WTC11 (cell line): Measurements from ENCODE around the gene FLT3LG. TPM values are rescaled to one million over a fixed set of nuclear protein-coding genes. Genes with fewer than 3 reads are reported as not detected.

Experiments
- ATAC-seq: fragments of 200-7000 bp; cut with Tn5 transposase; 2 replicates; pipeline ENCODE4 v1.10.0; 2021; ENCODE audit warnings: mild to moderate bottlenecking, moderate library complexity
- CTCF ChIA-PET: fragments of 300-600 bp; sonication (Branson Sonifier 250); formaldehyde crosslinking; loops from one replicate; lab custom pipeline; 2021; ENCODE audit warnings: antibody characterized with exemption; lab: Charles Lee
- POLR2A ChIA-PET: fragments of 350-600 bp; sonication (Branson Sonifier 250); formaldehyde crosslinking; loops from one replicate; lab custom pipeline; 2021; ENCODE audit warnings: antibody characterized with exemption; lab: Charles Lee
- DNase-seq: peaks from one replicate; pipeline ENCODE4 v3.0.0; 2021; ENCODE audit warnings: low spot score
- H3K27ac Mint-ChIP-seq: 2 replicates; pipeline ENCODE4 v1.8.0; 2021; ENCODE audit warnings: mixed read lengths
- H3K27me3 Mint-ChIP-seq: 2 replicates; pipeline ENCODE4 v1.8.0; 2021; ENCODE audit warnings: low read depth, mild to moderate bottlenecking, moderate library complexity, mixed read lengths
- H3K36me3 Mint-ChIP-seq: 2 replicates; pipeline ENCODE4 v1.8.0; 2021; ENCODE audit warnings: mixed read lengths
- H3K4me1 Mint-ChIP-seq: 2 replicates; pipeline ENCODE4 v1.8.0; 2022; ENCODE audit warnings: mixed read lengths
- H3K4me3 Mint-ChIP-seq: 2 replicates; pipeline ENCODE4 v1.8.0; 2021; ENCODE audit warnings: mild to moderate bottlenecking, moderate library complexity, mixed read lengths
- H3K9me3 Mint-ChIP-seq: 2 replicates; pipeline ENCODE4 v1.8.0; 2021; ENCODE audit warnings: mixed read lengths
- CREM ChIP-seq: sonication (generic); formaldehyde crosslinking; IDR thresholded peaks from 2 replicates; pipeline ENCODE4 v1.8.1; 2022; ENCODE audit warnings: mild to moderate bottlenecking, missing genetic modification reagents, moderate library complexity
- CTCF ChIP-seq: fragments of 200-600 bp; IDR thresholded peaks from 2 replicates; pipeline ENCODE4 v1.8.0; 2022; ENCODE audit warnings: antibody characterized with exemption
- ESRRA ChIP-seq: sonication (generic); formaldehyde crosslinking; IDR thresholded peaks from 2 replicates; pipeline ENCODE4 v1.8.1; 2022; ENCODE audit warnings: mild to moderate bottlenecking, missing genetic modification reagents, borderline replicate concordance
- FOXP4 ChIP-seq: sonication (generic); formaldehyde crosslinking; IDR thresholded peaks from 2 replicates; pipeline ENCODE4 v1.8.0; 2022; ENCODE audit warnings: mild to moderate bottlenecking, missing genetic modification reagents
- KAT7 ChIP-seq: sonication (generic); formaldehyde crosslinking; IDR thresholded peaks from 2 replicates; pipeline ENCODE4 v1.8.1; 2023; ENCODE audit warnings: missing genetic modification reagents, mild to moderate bottlenecking, borderline replicate concordance
- MXD4 ChIP-seq: fragments of 250-450 bp; sonication (Bioruptor Pico); IDR thresholded peaks from 2 replicates; pipeline ENCODE4 v1.8.0; 2021; ENCODE audit warnings: mild to moderate bottlenecking, moderate library complexity, borderline replicate concordance
- NR3C1 ChIP-seq: sonication (generic); formaldehyde crosslinking; conservative IDR thresholded peaks from 2 replicates; pipeline ENCODE4 v1.8.1; 2023; ENCODE audit warnings: low read depth, mild to moderate bottlenecking, missing genetic modification reagents
- RORB ChIP-seq: fragments of 250-450 bp; sonication (Bioruptor Pico); IDR thresholded peaks from 2 replicates; pipeline ENCODE4 v1.9.0; 2021; ENCODE audit warnings: mild to moderate bottlenecking
- SMAD3 ChIP-seq: sonication (generic); formaldehyde crosslinking; IDR thresholded peaks from 2 replicates; pipeline ENCODE4 v1.8.0; 2022; ENCODE audit warnings: missing genetic modification reagents, mild to moderate bottlenecking, borderline replicate concordance
- TCF7 ChIP-seq: sonication (generic); formaldehyde crosslinking; IDR thresholded peaks from 2 replicates; pipeline ENCODE4 v1.8.0; 2022; ENCODE audit warnings: mild to moderate bottlenecking, low read depth, missing genetic modification reagents, moderate library complexity
- USF2 ChIP-seq: sonication (generic); formaldehyde crosslinking; IDR thresholded peaks from 2 replicates; pipeline ENCODE4 v1.8.1; 2023; ENCODE audit warnings: mild to moderate bottlenecking, missing genetic modification reagents, moderate library complexity
- ZNF219 ChIP-seq: sonication (generic); formaldehyde crosslinking; IDR thresholded peaks from 2 replicates; pipeline ENCODE4 v1.8.0; 2023; ENCODE audit warnings: missing genetic modification reagents, mild to moderate bottlenecking, borderline replicate concordance
- ZNF416 ChIP-seq: fragments of 250-450 bp; sonication (Bioruptor Pico); IDR thresholded peaks from 2 replicates; pipeline ENCODE4 v1.9.0; 2021; ENCODE audit warnings: mild to moderate bottlenecking, inconsistent platforms
- total RNA-seq: library from RNA; stranded (reverse); gene quantifications from 3 replicates; pipeline ENCODE4 v1.2.3, GENCODE V29; 2021
- TF ChIP-seq, protein P1 (sequence below): sonication (generic); formaldehyde crosslinking; IDR thresholded peaks from 2 replicates; pipeline ENCODE4 v1.8.1; 2022; ENCODE audit warnings: low read depth, missing genetic modification reagents, borderline replicate concordance
- TF ChIP-seq, protein P2 (sequence below): fragments of 250-450 bp; sonication (Bioruptor Pico); IDR thresholded peaks from 2 replicates; pipeline ENCODE4 v1.9.0; 2021; ENCODE audit warnings: moderate library complexity, mild to moderate bottlenecking, inconsistent platforms, borderline replicate concordance
- TF ChIP-seq, protein P3 (sequence below): sonication (generic); formaldehyde crosslinking; IDR thresholded peaks from 2 replicates; pipeline ENCODE4 v1.8.1; 2022; ENCODE audit warnings: mild to moderate bottlenecking, moderate library complexity, missing genetic modification reagents

FLT3LG gene
- total RNA-seq, 1 experiment from 2014 or later, result 2.9 TPM

GRCh38 chr19:49448432-49448786 is 25.6 kb upstream of the FLT3LG start (continued):
- TF ChIP-seq FOXP4 (CRISPR knock-in tag) (no peak), ZNF416 (CRISPR knock-in tag) (no peak), SMAD3 (CRISPR knock-in tag) (no peak), CTCF (no peak)
- TF ChIP-seq, protein P1, sequence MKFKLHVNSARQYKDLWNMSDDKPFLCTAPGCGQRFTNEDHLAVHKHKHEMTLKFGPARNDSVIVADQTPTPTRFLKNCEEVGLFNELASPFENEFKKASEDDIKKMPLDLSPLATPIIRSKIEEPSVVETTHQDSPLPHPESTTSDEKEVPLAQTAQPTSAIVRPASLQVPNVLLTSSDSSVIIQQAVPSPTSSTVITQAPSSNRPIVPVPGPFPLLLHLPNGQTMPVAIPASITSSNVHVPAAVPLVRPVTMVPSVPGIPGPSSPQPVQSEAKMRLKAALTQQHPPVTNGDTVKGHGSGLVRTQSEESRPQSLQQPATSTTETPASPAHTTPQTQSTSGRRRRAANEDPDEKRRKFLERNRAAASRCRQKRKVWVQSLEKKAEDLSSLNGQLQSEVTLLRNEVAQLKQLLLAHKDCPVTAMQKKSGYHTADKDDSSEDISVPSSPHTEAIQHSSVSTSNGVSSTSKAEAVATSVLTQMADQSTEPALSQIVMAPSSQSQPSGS, result no peak
- TF ChIP-seq, protein P2, sequence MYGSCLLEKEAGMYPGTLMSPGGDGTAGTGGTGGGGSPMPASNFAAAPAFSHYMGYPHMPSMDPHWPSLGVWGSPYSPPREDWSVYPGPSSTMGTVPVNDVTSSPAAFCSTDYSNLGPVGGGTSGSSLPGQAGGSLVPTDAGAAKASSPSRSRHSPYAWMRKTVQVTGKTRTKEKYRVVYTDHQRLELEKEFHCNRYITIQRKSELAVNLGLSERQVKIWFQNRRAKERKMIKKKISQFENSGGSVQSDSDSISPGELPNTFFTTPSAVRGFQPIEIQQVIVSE, result no peak

DNA sequence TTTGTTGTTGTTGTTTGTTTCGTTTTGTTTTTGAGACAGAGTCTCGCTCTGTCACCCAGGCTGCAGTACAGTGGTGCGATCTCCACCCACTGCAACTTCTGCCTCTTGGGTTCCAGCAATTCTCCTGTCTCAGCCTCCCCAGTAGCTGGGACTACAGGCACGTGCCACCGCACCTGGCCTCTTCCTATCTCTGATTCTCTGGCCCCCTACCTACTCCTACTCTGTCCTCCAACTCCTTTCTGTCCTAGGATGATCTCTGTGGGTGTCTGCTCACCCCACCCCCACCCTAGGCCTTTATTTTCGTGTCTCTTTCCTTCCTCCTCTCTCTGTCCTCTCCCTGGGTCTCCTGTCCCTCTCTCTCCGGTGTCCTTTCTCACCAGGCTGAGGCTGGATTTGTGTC is 23.6 kb upstream of the FLT3LG start:
- Mint-ChIP-seq H3K27ac (peak overlapping the region; percentile 94), H3K27me3 (no peaks in the 10 kb centered on the region), H3K36me3 (peaks cover 32% of the 10 kb centered on the region), H3K9me3 (no peaks in the 10 kb centered on the region), H3K4me3 (peak overlapping the region; percentile 94), H3K4me1 (peaks cover 38% of the 10 kb centered on the region)
- DNase-seq (no peak), ATAC-seq (no peak)
- ChIA-PET CTCF (interaction anchor here (2.8 kb wide), 1 partner anchor 26 kb away, joined by 17 read pairs; no protein-coding TSS in a partner anchor), POLR2A (no interaction called here)
- no peak for TF ChIP-seq USF2 (CRISPR knock-in tag)
- no peak for TF ChIP-seq KAT7 (CRISPR knock-in tag)
- TF ChIP-seq ESRRA, result no peak
- TF ChIP-seq RORB (CRISPR knock-in tag), result no peak
- TF ChIP-seq TCF7, result no peak
- TF ChIP-seq MXD4 (CRISPR knock-in tag), result no peak
- TF ChIP-seq, protein P2, result no peak
- TF ChIP-seq, protein P3, sequence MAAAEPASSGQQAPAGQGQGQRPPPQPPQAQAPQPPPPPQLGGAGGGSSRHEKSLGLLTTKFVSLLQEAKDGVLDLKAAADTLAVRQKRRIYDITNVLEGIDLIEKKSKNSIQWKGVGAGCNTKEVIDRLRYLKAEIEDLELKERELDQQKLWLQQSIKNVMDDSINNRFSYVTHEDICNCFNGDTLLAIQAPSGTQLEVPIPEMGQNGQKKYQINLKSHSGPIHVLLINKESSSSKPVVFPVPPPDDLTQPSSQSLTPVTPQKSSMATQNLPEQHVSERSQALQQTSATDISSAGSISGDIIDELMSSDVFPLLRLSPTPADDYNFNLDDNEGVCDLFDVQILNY (CRISPR knock-in tag), result no peak
- TF ChIP-seq CREM (CRISPR knock-in tag), result no peak
- no peak for TF ChIP-seq ZNF219
- no peak for TF ChIP-seq NR3C1 (CRISPR knock-in tag)
